GM12878 (cell line): ENCODE results near the gene ZNF140. TPM values are rescaled to one million over a fixed set of nuclear protein-coding genes. Genes with fewer than 3 reads are reported as not detected.

ENCODE experiments used
- ATAC-seq: fragments of 200-7000 bp; cut with Tn5 transposase; 3 replicates; pipeline ENCODE4 v1.9.1; 2020; ENCODE audit warnings: mild to moderate bottlenecking, moderate library complexity
- BruUV-seq: library from RNA; stranded (reverse); fragments of 400-500 nt; replicated peaks from 2 replicates; lab custom pipeline; 2021; lab: Mats Ljungman, UMichigan
- CTCF ChIA-PET: fragments of 300-600 bp; sonication (Branson Sonifier 250); formaldehyde crosslinking; extraction: SDS; loops from one replicate; lab custom pipeline; 2021; ENCODE audit warnings: inconsistent platforms; lab: Yijun Ruan, JAX
- POLR2A ChIA-PET: fragments of 350-600 bp; formaldehyde crosslinking; extraction: SDS; loops from one replicate; lab custom pipeline; 2021; ENCODE audit warnings: inconsistent platforms; lab: Charles Lee
- RAD21 ChIA-PET: fragments of 300-600 bp; sonication (Branson Sonifier 250); formaldehyde crosslinking; loops from one replicate; lab custom pipeline; 2023; ENCODE audit warnings: antibody characterized with exemption; ENCODE audit not compliant: unreplicated experiment; lab: Charles Lee
- SMC1A ChIA-PET: fragments of 300-600 bp; sonication (Branson Sonifier 250); formaldehyde crosslinking; loops from one replicate; lab custom pipeline; 2023; ENCODE audit not compliant: unreplicated experiment, uncharacterized antibody; lab: Charles Lee
- DNase-seq: peaks from one replicate; pipeline ENCODE4 v3.0.0-alpha.2; 2011; ENCODE audit warnings: low read depth, low spot score
- FAIRE-seq: peaks from 3 replicates; lab custom pipeline; 2011; peaks lifted over from hg19 to GRCh38; lab: Jason Lieb, UNC
- H2AFZ ChIP-seq: 2 replicates; pipeline ENCODE4 v1.6.0; 2011; ENCODE audit warnings: low read depth, low read length, control low read depth; ENCODE audit not compliant: control insufficient read depth
- H3K27ac ChIP-seq: 2 replicates; pipeline ENCODE4 v1.5.1; 2011; ENCODE audit warnings: control low read depth; ENCODE audit not compliant: control insufficient read depth, insufficient read depth
- H3K27me3 ChIP-seq, 2 experiments: replicated peaks in 1 of 2; 2 replicates each; pipeline versions ENCODE4 v1.6.0 to v1.6.1; 2011; ENCODE audit warnings: low read length in 1 of 2; ENCODE audit not compliant: control insufficient read depth in 2 of 2, insufficient read depth in 2 of 2
- H3K36me3 ChIP-seq, 2 experiments: 2 replicates each; pipeline ENCODE4 v1.5.1; 2011; ENCODE audit warnings: low read length in 1 of 2; ENCODE audit not compliant: control insufficient read depth in 2 of 2, insufficient read depth in 2 of 2
- H3K4me1 ChIP-seq: 2 replicates; pipeline ENCODE4 v1.6.1; 2011; ENCODE audit warnings: mild to moderate bottlenecking, low read length, moderate library complexity, mixed read lengths; ENCODE audit not compliant: control insufficient read depth, insufficient read depth
- H3K4me2 ChIP-seq: 2 replicates; pipeline ENCODE4 v1.6.0; 2011; ENCODE audit warnings: control low read depth; ENCODE audit not compliant: control insufficient read depth, insufficient read depth
- H3K4me3 ChIP-seq: fragments of 200-600 bp; sonication (generic); 2 replicates; pipeline ENCODE4 v1.5.1; 2016
- H3K79me2 ChIP-seq: 2 replicates; pipeline ENCODE4 v1.6.0; 2011; ENCODE audit warnings: low read length; ENCODE audit not compliant: control insufficient read depth, insufficient read depth
- H3K9ac ChIP-seq: 2 replicates; pipeline ENCODE4 v1.8.0; 2011; ENCODE audit warnings: low read length, control low read depth, mixed read lengths; ENCODE audit not compliant: control insufficient read depth, insufficient read depth
- H3K9me3 ChIP-seq: replicated peaks from 3 replicates; pipeline ENCODE4 v1.5.1; 2011; ENCODE audit warnings: mild to moderate bottlenecking, low read length; ENCODE audit not compliant: control insufficient read depth, insufficient read depth
- H4K20me1 ChIP-seq: 2 replicates; pipeline ENCODE4 v1.6.0; 2011; ENCODE audit not compliant: control insufficient read depth, insufficient read depth
- ATF7 ChIP-seq: fragments of 450-650 bp; IDR thresholded peaks from 2 replicates; pipeline ENCODE4 v1.6.1; 2016; ENCODE audit warnings: low read depth, mild to moderate bottlenecking
- E4F1 ChIP-seq: fragments of 450-650 bp; IDR thresholded peaks from 2 replicates; pipeline ENCODE4 v1.6.1; 2018; ENCODE audit warnings: borderline replicate concordance, mild to moderate bottlenecking; ENCODE audit not compliant: partially characterized antibody
- EGR1 ChIP-seq, 2 experiments: IDR thresholded peaks; 1 replicate in 1 of 2; 2 replicates in 1 of 2; pipeline ENCODE4 v1.6.1; 2011 to 2012; ENCODE audit warnings: low read depth in 2 of 2, low read length in 2 of 2, borderline replicate concordance in 1 of 2, mild to moderate bottlenecking in 1 of 2, moderate library complexity in 1 of 2
- ETV6 ChIP-seq, 2 experiments: fragments of 450-650 bp in 1 of 2; IDR thresholded peaks in 1 of 2; conservative IDR thresholded peaks in 1 of 2; 2 replicates each; pipeline ENCODE4 v1.6.1; 2014; ENCODE audit warnings: antibody characterized with exemption in 1 of 2, borderline replicate concordance in 1 of 2, low read depth in 1 of 2, mild to moderate bottlenecking in 1 of 2, moderate library complexity in 1 of 2
- MEF2A ChIP-seq: IDR thresholded peaks from 2 replicates; pipeline ENCODE4 v1.6.1; 2011; ENCODE audit warnings: low read depth, mild to moderate bottlenecking, low read length, moderate library complexity; ENCODE audit not compliant: insufficient read depth
- MYC ChIP-seq: IDR thresholded peaks from 2 replicates; pipeline ENCODE4 v1.6.1; 2011; ENCODE audit warnings: mild to moderate bottlenecking, low read length, moderate library complexity, inconsistent platforms; ENCODE audit not compliant: insufficient read depth, insufficient replicate concordance, insufficient read length, severe bottlenecking
- PRDM15 ChIP-seq: fragments of 450-650 bp; formaldehyde crosslinking; IDR thresholded peaks from 2 replicates; pipeline ENCODE4 v1.4.0; 2020; ENCODE audit warnings: mild to moderate bottlenecking, moderate library complexity
- TAF1 ChIP-seq: IDR thresholded peaks from 2 replicates; pipeline ENCODE4 v1.6.1; 2011; ENCODE audit warnings: mild to moderate bottlenecking, low read depth, low read length, borderline replicate concordance
- WRNIP1 ChIP-seq: IDR thresholded peaks from 2 replicates; pipeline ENCODE4 v1.6.1; 2011; ENCODE audit warnings: low read depth, low read length, improper control_type of control experiment, borderline replicate concordance
- whole genome bisulfite sequencing: methylation state at CpG from one replicate; pipeline ENCODE4 v1.1.6; 2016; ENCODE audit warnings: low lambda C conversion rate; ENCODE audit not compliant: insufficient replicate concordance, insufficient coverage; ENCODE audit errors: missing lambda C conversion rate; 5-methylcytosine and 5-hydroxymethylcytosine counted together
- in situ Hi-C: fragments of 300-500 bp; cut with MboI; formaldehyde crosslinking; loops from 9 replicates; pipeline ENCODE4 v1.14.3; 2018; ENCODE audit warnings: mixed read lengths
- intact Hi-C: fragments of 100-400 bp; cut with micrococcal nuclease; formaldehyde crosslinking; loops from one replicate; pipeline ENCODE4 v1.14.2; 2022; ENCODE audit not compliant: unreplicated experiment
- polyA plus RNA-seq, 11 experiments: library from polyadenylated mRNA; depleted of rRNA in 4 of 11; unstranded in 6 of 11; stranded (reverse) in 5 of 11; fragments of >200 nt; fragmentation: Nextera tagmentation in 4 of 11; fragmentation: Illumina TruSeq in 1 of 11; extraction: Ambion mirVana in 4 of 11; extraction: Trizol in 1 of 11; gene quantifications; 1 replicate in 1 of 11; 2 replicates in 10 of 11; pipeline versions ENCODE4 v1.2.1 to v1.2.3, GENCODE V29; 2011 to 2016; ENCODE audit warnings: inconsistent platforms in 2 of 11, missing spikeins in 2 of 11, low read depth in 1 of 11
- total RNA-seq, 4 experiments: library from RNA; depleted of rRNA in 3 of 4; stranded (reverse); fragments of >200 nt in 3 of 4; fragmentation: Illumina TruSeq in 1 of 4; extraction: Trizol in 1 of 4; gene quantifications; 2 replicates each; pipeline versions ENCODE4 v1.2.1 to v1.2.3, GENCODE V29; 2013 to 2021

ZNF140 gene
- total and polyA plus RNA-seq, 10 of the 15 experiments (the other 5 are each of a cell fraction or from before 2014, with no cell fraction given): 6.8 to 21.2 (median 14.7) TPM

GRCh38 chr12:133063556-133063955 lies 17.2 kb upstream of the ZNF140 start:
- Histone ChIP-seq H3K27me3 (no peaks in the 10 kb centered on the region), H3K4me2 (no peak overlapping the region), H3K79me2 (no peaks in the 10 kb centered on the region), H3K9me3 (peaks cover 60% of the 10 kb centered on the region), H3K27ac (no peak overlapping the region), H3K36me3 (no peaks in the 10 kb centered on the region), H3K4me1 (no peaks in the 10 kb centered on the region), H2AFZ (no peak overlapping the region), H4K20me1 (no peaks in the 10 kb centered on the region), H3K4me3 (no peak overlapping the region)
- ChIA-PET RAD21 (interaction anchor here (1.2 kb wide), 1 partner anchor 74 kb away, joined by 4 read pairs; no protein-coding TSS in a partner anchor), SMC1A (no interaction called here), POLR2A (no interaction called here), CTCF (interaction anchor here (1.7 kb wide), 1 partner anchor 64 kb away, joined by 3 read pairs; no protein-coding TSS in a partner anchor)
- no peak for DNase-seq
- in situ Hi-C loops: no loop called here
- no peak for ATAC-seq
- no peak for FAIRE-seq
- no peak for TF ChIP-seq WRNIP1
- no peak for TF ChIP-seq ATF7
- TF ChIP-seq MEF2A: no peak
- TF ChIP-seq ETV6 (conservative IDR thresholded peaks at IDR 0.05 in 1 of 2, IDR thresholded peaks at IDR 0.05 in 1 of 2; ENCODE audit: borderline replicate concordance in 1 of 2, low read depth in 1 of 2): no peak
- no peak for TF ChIP-seq E4F1
- no peak for TF ChIP-seq MYC
- no peak for TF ChIP-seq EGR1 (IDR thresholded peaks at IDR 0.05; ENCODE audit: borderline replicate concordance in 1 of 2, low read depth in 2 of 2, low read length in 2 of 2)
- TF ChIP-seq TAF1: no peak
- TF ChIP-seq PRDM15: no peak
- TF ChIP-seq, all 136 proteins: peak for 0
- intact Hi-C loops: no loop called here
- BruUV-seq: no TSS peak
- WGBS: 92% methylated on average over 1 of the region's 1 CpG
- H3K9ac ChIP-seq: no peak overlapping the region
